A549 (cell line): Measurements from ENCODE around the gene KRT32.

Experiments
- HOXB5 ChIP-seq: fragments of 250-450 bp; sonication (Bioruptor Pico); IDR thresholded peaks from 2 replicates; pipeline ENCODE4 v1.5.0; 2020; ENCODE audit warnings: mild to moderate bottlenecking, moderate library complexity
- POLR2A ChIP-seq: IDR thresholded peaks from 2 replicates; pipeline ENCODE4 v1.6.1; 2012; ENCODE audit warnings: mild to moderate bottlenecking, low read length
- POLR2AphosphoS2 ChIP-seq: conservative IDR thresholded peaks from 2 replicates; pipeline ENCODE4 v1.6.1; 2012; ENCODE audit warnings: low read length, improper control_type of control experiment, inconsistent platforms
- RAD21 ChIP-seq, 2 experiments: fragments of >200 bp in 1 of 2; sonication (Bioruptor Twin) in 1 of 2; formaldehyde crosslinking in 1 of 2; IDR thresholded peaks in 1 of 2; conservative IDR thresholded peaks in 1 of 2; 2 replicates in 1 of 2; 3 replicates in 1 of 2; pipeline ENCODE4 v1.6.1; 2012 to 2018; ENCODE audit warnings: inconsistent platforms in 1 of 2
- RARB ChIP-seq: fragments of 250-450 bp; sonication (Bioruptor Pico); IDR thresholded peaks from 2 replicates; pipeline ENCODE4 v1.8.0; 2021; ENCODE audit warnings: mild to moderate bottlenecking, moderate library complexity
- SREBF2 ChIP-seq: fragments of 450-650 bp; IDR thresholded peaks from 2 replicates; pipeline ENCODE4 v1.6.1; 2014; ENCODE audit warnings: mild to moderate bottlenecking, moderate library complexity
- USF2 ChIP-seq: fragments of 450-650 bp; IDR thresholded peaks from 2 replicates; pipeline ENCODE4 v1.6.1; 2014; ENCODE audit warnings: antibody characterized with exemption
- ZNF302 ChIP-seq: fragments of 250-450 bp; sonication (Bioruptor Pico); IDR thresholded peaks from 2 replicates; pipeline ENCODE4 v1.9.0; 2021; ENCODE audit warnings: inconsistent platforms, mild to moderate bottlenecking, moderate library complexity
- TF ChIP-seq, protein P1 (sequence below): fragments of >200 bp; sonication (Bioruptor Twin); formaldehyde crosslinking; IDR thresholded peaks from 3 replicates; pipeline ENCODE4 v1.5.1; 2016
- TF ChIP-seq, protein P2 (sequence below): IDR thresholded peaks from 2 replicates; pipeline ENCODE4 v1.6.1; 2012

DNA sequence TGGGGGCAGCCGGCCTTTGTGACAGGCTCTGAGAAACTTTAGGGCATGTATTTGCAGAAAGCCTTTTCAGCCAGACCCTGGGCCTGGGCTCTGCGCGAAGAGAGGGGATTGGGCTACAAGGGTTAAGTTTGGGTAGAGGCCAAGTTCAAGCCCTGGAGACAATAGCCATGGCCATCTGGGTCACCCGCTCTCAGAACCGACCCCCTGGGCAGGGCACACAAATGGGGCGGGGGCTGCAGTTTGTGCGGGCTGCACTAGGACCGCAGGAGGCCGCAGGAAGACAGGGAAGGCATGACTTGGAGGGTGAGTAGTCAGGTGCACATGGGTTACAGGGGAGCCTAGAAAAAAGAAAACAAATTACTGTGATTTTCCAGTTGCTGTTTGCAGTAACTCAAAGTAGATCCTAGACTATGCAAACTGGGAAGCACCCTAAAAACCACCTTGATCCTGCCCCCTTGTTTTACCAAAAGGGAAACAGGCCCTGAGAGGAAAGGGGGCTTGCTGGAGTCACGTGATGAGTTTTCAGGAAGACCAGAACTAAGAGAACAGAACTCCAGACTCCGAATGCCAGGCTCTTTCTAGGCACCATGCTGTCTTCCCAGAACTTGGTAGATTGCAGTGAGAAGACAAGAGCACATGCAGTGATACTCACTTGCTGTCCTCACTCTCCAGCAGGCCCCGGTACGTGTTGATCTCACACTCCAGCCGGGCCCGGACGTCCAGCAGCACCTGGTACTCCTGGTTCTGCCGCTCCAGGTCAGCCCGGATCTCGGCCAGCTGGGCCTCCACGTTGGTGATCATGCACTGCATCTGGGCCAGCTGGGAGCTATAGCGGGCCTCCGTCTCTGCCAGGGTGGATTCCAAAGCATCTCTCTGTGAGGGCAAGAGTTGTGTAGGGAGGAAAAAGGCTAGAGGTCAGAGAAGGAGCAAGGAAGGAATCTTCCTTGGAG lies 10.0 kb upstream of the KRT32 start:
- TF ChIP-seq RAD21 (conservative IDR thresholded peaks at IDR 0.05 in 1 of 2, IDR thresholded peaks at IDR 0.05 in 1 of 2) (no peak), ZNF302 (CRISPR knock-in tag) (no peak), POLR2AphosphoS2 (no peak), RARB (CRISPR knock-in tag) (no peak), SREBF2 (no peak), HOXB5 (CRISPR knock-in tag) (no peak), POLR2A (no peak), USF2 (no peak)
- TF ChIP-seq, protein P1, sequence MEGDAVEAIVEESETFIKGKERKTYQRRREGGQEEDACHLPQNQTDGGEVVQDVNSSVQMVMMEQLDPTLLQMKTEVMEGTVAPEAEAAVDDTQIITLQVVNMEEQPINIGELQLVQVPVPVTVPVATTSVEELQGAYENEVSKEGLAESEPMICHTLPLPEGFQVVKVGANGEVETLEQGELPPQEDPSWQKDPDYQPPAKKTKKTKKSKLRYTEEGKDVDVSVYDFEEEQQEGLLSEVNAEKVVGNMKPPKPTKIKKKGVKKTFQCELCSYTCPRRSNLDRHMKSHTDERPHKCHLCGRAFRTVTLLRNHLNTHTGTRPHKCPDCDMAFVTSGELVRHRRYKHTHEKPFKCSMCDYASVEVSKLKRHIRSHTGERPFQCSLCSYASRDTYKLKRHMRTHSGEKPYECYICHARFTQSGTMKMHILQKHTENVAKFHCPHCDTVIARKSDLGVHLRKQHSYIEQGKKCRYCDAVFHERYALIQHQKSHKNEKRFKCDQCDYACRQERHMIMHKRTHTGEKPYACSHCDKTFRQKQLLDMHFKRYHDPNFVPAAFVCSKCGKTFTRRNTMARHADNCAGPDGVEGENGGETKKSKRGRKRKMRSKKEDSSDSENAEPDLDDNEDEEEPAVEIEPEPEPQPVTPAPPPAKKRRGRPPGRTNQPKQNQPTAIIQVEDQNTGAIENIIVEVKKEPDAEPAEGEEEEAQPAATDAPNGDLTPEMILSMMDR: no peak
- TF ChIP-seq, protein P2, sequence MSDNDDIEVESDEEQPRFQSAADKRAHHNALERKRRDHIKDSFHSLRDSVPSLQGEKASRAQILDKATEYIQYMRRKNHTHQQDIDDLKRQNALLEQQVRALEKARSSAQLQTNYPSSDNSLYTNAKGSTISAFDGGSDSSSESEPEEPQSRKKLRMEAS: no peak
